ENCODE data around the gene SESTD1.
"Not testable (repeated sequence)": the region's sequence is repeated elsewhere in the genome, so short reads cannot be mapped to it uniquely, and the experiment has no call there.

SESTD1 gene

DNA sequence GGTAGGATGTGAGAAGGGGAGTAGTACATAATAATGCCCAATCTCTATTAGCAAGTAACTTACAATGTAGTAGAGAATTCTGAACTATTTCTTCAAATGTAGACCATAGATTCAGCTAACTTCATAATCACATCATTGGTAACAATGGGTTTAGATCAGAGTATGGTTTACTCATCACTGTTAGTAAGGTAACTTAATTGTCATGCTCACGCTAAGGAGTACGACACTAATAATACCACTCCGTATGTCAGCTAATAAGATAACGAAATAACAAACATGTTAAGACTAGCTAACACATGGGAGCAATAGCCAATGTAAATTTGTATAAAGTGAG lies 158.3 kb downstream of the SESTD1 start:
- DNase-seq (ENCODE audit: low read depth), result no peak

DNA sequence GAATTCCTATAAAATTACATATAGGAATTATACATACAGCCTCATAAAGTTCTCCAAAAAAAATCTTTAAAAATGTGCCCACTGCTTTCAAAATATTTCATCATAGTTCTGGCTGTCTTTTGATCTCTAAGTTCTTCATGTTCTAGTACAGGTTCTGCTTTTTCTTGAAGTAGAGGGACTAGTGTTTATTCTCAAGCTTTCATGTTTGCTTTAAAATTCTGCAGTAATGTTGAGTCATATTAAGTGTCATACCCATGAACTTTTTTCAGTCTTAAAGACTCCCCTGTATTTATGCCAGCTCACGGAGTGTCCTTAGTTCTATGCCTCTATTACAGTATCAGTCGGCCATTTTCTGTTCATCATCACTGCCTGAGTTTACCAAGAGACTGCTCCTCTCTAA lies 159.9 kb downstream of the SESTD1 start:
- no peak for DNase-seq (ENCODE audit: low read depth)

DNA sequence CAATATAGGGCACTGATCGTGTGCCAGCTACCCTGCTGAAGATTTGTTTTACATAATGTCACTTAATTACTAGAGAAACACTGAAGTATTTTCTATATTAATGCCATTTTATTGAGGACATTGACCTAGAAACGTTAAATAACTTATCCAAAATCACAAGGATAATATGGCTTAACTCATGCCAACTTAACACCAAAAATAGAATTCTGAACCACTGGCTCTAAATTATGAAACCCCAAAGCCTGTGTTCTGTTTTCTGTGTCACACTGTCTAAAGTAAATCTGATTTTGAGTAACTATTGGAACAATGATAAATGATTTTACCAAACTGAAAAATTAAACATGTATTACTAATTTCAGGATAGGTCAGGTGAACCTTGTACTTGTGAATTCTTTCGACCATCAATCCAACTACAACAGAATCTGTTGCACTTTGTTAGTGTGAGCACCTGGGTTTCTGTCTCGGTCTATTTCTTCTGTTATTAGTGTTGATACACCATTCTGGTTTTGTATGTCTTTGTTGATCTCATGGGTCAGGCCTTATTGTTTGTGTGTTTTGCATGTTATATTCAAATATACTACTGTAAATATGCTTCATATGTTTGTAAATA lies 166.4 kb downstream of the SESTD1 start:
- DNase-seq (ENCODE audit: low read depth), result no peak

DNA sequence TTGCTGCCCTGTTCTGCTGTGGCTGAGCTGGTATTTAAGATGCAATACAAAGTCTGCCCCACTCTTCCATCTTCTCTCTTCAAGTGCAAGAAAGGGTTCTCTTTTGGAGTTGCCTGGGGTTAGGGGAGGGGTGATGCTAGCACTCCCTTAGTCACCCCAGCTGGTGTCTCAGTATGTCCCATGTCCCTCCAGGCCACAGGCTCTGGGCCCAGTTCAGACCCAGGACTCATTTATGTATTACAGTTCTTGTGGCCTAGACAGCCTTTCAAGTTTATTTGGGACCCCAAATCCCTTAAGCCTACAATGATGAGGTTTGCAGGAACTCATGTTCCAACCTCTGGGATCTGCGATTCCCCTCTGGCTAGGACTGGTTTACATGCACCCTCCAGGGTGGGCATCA lies 167.5 kb downstream of the SESTD1 start:
- DNase-seq (ENCODE audit: low read depth), result no peak

DNA sequence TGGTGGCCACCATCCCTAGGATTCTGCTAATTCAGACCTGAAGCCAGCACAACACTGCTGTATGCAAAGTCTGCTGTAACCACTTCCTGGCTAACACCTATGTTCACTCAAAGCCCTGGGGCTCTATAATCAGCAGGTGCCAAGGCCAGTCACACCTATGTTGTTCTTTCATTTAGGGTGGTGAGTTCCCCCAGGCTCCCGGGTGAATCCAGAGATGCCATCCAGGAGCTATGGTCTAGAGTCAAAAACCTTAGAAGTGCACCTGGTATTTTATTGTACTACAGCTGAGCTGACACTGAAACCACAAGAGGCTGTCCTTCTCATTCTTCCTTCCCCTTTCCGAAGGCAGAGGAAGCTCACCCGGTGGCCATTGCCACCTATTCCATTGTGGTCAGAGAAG lies 168.5 kb downstream of the SESTD1 start:
- no peak for DNase-seq (ENCODE audit: low read depth)

DNA sequence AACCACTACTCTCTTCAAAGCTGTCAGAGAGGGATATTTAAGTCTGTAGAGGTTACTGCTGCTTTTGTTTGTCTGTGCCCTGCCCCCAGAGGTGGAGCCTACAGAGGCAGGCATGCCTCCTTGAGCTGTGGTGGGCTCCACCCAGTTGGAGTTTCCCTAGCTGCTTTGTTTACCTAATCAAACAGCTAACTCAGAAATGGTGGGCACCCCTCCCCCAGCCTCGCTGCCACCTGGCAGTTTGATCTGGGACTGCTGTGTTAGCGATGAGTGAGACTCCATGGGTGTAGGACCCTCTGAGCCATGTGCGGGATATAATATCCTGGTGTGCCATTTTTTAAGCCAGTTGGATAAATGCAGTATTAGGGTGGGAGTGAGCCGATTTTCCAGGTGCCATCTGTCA lies 171.7 kb downstream of the SESTD1 start:
- DNase-seq (ENCODE audit: low read depth), result not testable (repeated sequence)

DNA sequence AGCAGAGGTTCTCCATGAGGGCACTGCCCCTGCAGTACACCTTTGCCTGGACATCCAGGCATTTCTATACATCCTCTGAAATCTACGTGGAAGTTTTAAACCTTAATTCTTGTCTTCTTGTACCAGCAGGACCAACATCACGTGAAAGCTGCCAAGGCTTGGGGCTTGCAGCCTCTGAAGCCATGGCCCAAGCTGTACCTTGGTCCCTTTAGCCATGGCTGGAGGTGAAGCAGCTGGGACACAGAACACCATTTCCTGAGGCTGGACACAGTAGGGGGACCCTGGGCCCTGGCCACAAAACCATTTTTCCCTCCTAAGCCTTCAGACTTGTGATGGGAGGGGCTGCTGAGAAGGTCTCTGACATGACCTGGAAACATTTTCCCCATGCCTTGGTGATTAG lies 181.9 kb downstream of the SESTD1 start:
- DNase-seq (ENCODE audit: low read depth), result no peak

DNA sequence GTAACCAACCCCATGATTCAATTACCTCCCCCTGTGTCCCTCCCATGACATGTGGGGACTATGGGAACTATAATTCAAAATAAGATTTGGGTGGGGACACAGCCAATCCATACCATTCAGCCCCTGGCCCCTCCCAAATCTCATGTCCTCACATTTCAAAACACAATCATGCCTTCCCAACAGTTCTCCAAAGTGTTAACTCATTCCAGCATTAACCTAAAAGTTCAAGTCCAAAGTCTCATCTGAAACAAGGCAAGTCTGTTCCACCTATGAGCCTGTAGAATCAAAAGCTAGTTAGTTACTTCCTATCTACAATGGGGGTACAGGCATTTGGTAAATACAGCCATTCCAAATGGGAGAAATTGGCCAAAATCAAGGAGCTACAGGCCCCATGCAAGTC lies 182.7 kb downstream of the SESTD1 start:
- DNase-seq (ENCODE audit: low read depth), result no peak

DNA sequence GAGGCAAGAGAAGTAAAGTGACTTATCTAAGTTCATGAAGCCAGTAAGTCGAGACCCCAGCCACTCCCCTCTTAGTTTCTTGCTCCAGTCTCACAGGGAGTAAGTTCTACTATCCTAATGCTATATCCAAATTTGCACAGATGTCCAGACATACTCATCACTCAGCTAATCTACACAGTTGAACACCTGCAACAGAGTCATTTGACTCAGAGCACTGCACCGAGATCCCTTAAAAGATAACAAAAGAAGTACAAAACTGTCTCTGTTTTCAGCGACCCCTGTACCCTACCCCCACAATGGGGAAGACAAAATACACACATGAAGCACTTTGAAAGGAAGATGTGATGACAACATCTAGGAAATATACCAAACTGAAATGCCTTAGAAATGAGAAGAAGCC lies 192.1 kb downstream of the SESTD1 start:
- no peak for DNase-seq (ENCODE audit: low read depth)

DNA sequence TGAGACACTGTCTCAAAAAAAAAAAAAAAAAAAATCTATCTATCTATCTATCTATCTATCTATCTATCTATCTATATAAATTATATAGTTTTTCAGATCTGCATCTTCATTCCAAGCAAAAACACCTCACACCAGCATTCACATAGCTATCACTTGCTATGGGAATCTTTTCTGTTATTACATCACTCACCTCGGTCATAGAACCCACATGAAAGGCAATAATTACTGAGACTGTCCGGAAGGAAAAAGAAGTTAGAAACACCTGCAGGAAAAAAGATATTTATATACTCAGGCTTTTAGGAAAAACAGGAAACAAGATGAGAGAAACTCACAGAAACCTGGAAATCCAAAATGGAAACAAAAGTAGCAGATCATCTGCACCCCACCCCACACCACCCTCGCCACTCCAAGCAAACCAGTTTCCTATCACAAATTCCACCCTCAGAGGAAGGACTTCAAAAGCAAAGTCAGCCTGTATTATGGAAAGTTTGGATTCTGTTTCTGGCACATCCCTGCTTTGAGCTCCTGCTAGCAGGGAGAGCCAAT lies 192.7 kb downstream of the SESTD1 start:
- DNase-seq (ENCODE audit: low read depth), result no peak

DNA sequence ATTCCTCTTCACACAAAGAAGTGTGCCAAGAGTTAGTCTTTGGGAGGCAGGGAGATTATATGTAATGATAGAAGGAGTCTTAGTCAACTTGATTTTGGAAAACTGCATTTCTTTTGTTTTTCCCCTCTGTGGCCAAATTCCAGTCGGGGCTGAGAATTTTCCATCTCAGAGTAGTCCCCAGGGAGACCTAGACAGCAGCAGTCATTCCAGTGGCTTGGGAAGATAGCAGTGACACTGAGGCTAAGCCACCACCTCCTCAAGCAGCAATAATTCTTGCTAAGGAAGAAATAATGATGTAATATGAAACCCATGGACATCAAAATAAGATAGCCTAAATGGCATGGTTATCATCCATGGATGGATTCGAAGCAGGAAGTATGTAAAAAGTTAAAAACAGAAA lies 193.7 kb downstream of the SESTD1 start:
- DNase-seq (ENCODE audit: low read depth), result no peak

DNA sequence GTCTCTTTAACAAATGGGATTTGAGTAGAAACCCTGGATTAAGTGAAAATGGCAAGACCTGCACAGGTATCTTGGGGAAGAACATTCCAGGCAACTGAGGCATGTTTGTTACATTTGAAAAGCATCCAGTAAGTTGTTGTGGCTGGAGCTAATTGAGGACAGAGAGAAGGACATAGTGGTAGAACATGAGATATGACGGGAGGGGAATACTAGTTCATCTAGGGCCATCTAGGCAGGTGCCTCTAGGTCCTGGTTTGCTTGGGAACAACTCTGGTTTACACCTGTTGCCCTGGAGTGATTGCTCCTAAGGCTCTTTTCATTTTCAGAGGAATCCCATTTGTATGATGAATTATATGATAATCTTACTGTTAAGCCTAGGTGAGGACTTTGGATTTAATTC lies 194.9 kb downstream of the SESTD1 start:
- DNase-seq (ENCODE audit: low read depth), result no peak

DNA sequence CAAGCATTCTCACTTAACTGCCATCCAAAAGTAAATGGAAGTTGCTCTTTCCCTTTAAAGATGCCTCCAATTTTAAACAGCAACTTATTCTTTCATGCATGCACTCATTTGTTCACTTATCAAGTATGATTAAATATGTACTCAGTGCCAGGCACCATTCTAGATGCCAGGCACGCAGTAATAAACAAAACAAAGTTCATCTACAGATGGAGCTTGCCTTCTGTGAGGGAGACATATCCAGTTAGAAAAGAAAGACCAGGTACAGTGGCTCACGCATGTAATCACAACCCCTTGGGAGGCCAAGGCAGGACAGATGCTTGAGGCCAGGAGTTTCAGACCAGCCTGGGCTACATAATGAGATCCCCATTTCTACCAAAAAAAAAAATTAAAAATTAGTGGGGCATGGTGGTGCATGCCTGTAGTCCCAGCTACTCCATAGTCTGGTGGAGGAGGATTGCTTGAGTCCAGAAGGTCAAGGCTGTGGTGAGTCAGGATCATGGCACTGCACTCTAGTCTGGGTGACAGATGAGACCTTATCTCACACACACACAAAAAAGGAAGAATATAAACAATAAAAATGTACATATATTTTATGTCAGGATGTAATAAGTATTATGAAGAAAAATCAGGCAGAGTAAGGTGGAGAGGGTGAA lies 195.5 kb downstream of the SESTD1 start:
- DNase-seq (ENCODE audit: low read depth), result no peak

DNA sequence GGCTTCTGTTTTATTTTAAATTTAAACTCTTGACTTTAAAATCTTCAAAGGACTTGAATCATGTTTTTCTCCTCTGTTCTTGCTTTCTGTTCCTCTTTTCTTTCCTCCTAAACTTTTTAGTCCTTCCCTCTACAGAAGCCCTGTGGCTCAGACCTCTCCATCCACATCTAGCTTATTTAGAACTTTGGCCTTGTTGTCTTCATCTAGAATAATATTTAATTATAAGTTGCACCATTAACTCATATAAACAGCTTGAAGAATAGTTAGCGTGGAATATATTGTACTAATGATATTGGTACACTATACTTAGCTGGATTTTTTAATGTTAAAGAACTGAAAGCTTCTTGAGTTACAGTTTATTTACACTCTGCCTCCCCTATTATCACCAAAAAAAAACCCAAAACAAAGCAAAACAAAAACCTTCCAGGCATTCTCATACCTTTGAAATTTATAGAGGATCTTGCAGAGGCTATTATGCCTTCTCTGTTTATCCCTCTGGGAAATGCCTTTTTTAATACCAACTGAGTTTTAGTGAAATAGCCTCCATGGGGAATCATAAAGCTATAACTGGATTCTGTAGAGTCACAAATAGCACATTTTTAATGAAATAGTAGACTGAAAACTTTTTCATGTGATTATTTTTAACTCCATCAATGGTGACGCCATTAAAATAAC lies 205.5 kb downstream of the SESTD1 start:
- no peak for DNase-seq (ENCODE audit: low read depth)

DNA sequence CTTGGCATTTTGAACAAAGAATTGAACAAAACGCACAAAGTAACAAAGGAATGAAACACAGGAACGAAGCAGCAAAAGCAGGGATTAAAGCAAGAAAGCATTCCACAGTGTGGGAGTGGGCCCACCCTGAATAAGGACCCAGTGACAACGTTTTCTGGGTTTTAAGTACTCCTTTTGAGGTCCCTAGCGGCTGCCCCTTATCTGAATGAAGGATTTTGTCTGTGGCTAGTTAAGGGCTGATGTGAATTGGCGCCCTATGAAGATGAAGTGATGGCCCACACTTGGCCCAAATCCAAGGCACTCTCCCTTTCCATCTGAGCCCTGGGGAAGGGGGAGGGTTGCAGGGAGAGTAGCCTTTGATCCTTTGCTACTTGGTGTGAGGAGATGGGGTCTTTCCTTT lies 206.9 kb downstream of the SESTD1 start:
- DNase-seq (ENCODE audit: low read depth), result no peak

DNA sequence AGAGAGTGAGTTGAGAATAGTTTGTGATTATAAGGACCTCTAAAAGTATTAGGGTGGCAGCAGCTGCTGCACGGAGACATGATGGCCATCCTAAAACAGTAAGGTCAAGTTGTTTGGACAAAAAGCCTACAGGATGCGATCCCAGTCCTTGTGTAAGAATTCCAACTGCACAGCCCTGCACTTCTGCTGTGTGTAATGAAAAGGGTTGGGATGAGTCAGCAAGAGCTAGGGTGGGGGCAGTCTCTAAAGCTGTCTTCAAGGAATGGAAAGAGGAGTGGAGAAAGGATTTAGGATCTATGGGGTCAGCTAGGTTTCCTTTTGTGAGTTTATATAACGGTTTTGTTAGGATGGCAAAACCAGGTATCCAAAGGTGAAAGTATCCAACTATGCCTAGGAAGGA lies 211.1 kb downstream of the SESTD1 start:
- not testable (repeated sequence) for DNase-seq (ENCODE audit: low read depth)

Measured in activated T-cell treated with anti-CD3 and anti-CD28 coated beads for 1 hour (primary cell).